GM12891 (cell line): ENCODE measurements around the gene AHNAK2.

Experiments used
- DNase-seq: peaks from one replicate; pipeline ENCODE4 v3.0.0; 2011; ENCODE audit warnings: low spot score; ENCODE audit not compliant: insufficient read length
- FAIRE-seq: peaks from 2 replicates; lab custom pipeline; 2011; peaks lifted over from hg19 to GRCh38; lab: Jason Lieb, UNC
- PAX5 ChIP-seq: IDR thresholded peaks from 2 replicates; pipeline ENCODE4 v1.6.1; 2011; ENCODE audit warnings: low read length, moderate library complexity, mild to moderate bottlenecking; ENCODE audit not compliant: insufficient read depth, severe bottlenecking
- POLR2A ChIP-seq: IDR thresholded peaks from 2 replicates; pipeline ENCODE4 v1.6.1; 2011; ENCODE audit warnings: low read depth, low read length, control low read depth
- POLR2AphosphoS5 ChIP-seq: IDR thresholded peaks from 2 replicates; pipeline ENCODE4 v1.6.1; 2011; ENCODE audit warnings: low read depth, low read length, control low read depth
- POU2F2 ChIP-seq: IDR thresholded peaks from 2 replicates; pipeline ENCODE4 v1.6.1; 2011; ENCODE audit warnings: low read depth, mild to moderate bottlenecking, control low read depth, low read length, moderate library complexity
- SPI1 ChIP-seq: IDR thresholded peaks from 2 replicates; pipeline ENCODE4 v1.6.1; 2011; ENCODE audit warnings: low read depth, low read length, control low read depth
- TAF1 ChIP-seq: IDR thresholded peaks from 2 replicates; pipeline ENCODE4 v1.6.1; 2011; ENCODE audit warnings: low read depth, low read length, control low read depth

AHNAK2 gene

GRCh38 chr14:104974665-104975390 is 3.3 kb downstream of the AHNAK2 start:
- TF ChIP-seq PAX5 (no peak), SPI1 (no peak)
- DNase-seq (no peak), FAIRE-seq (no peak)

GRCh38 chr14:104974146-104974541 is 4.0 kb downstream of the AHNAK2 start:
- FAIRE-seq (no peak), DNase-seq (no peak)
- no peak for TF ChIP-seq POU2F2
- no peak for TF ChIP-seq SPI1
- no peak for TF ChIP-seq POLR2AphosphoS5
- TF ChIP-seq PAX5, result no peak

- TF ChIP-seq POLR2A (no peak), SPI1 (no peak), TAF1 (no peak), POU2F2 (no peak), POLR2AphosphoS5 (no peak), PAX5 (no peak)
- DNase-seq (no peak), FAIRE-seq (no peak)
Measured at GRCh38 chr14:104973385-104974145, 4.6 kb downstream of the AHNAK2 start.

GRCh38 chr14:104973135-104973384 is 5.1 kb downstream of the AHNAK2 start:
- DNase-seq (no peak), FAIRE-seq (no peak)
- TF ChIP-seq SPI1 (no peak), TAF1 (no peak)

GRCh38 chr14:104972301-104973134 is 5.7 kb downstream of the AHNAK2 start:
- FAIRE-seq (no peak), DNase-seq (no peak)
- TF ChIP-seq POU2F2 (no peak), TAF1 (no peak), PAX5 (no peak), POLR2A (no peak)

GRCh38 chr14:104971447-104972240 is 6.5 kb downstream of the AHNAK2 start:
- DNase-seq, result no peak
- no peak for TF ChIP-seq POU2F2
- TF ChIP-seq PAX5, result no peak
- FAIRE-seq, result no peak

- no peak for FAIRE-seq
- no peak for TF ChIP-seq POLR2AphosphoS5
- no peak for TF ChIP-seq POLR2A
- TF ChIP-seq SPI1, result no peak
- no peak for TF ChIP-seq POU2F2
- no peak for TF ChIP-seq TAF1
- TF ChIP-seq PAX5, result no peak
- DNase-seq, result no peak
Measured at GRCh38 chr14:104970231-104971068, 7.7 kb downstream of the AHNAK2 start.

- no peak for FAIRE-seq
- DNase-seq, result no peak
- TF ChIP-seq TAF1 (no peak), POU2F2 (no peak), PAX5 (no peak), POLR2A (no peak), POLR2AphosphoS5 (no peak), SPI1 (no peak)
Measured at GRCh38 chr14:104969741-104970230, 8.4 kb downstream of the AHNAK2 start.
